Activated T-cell treated with anti-CD3 and anti-CD28 coated beads, Interleukin-2, amount 50 U/mL, for 4 hours (primary cell): ENCODE results near the gene IL15RA. TPM values are rescaled to one million over a fixed set of nuclear protein-coding genes. Genes with fewer than 3 reads are reported as not detected.
"Not testable (repeated sequence)": the region's sequence is repeated elsewhere in the genome, so short reads cannot be mapped to it uniquely, and the experiment has no call there.

Source experiments
- ATAC-seq, 2 donors: fragments of 200-7000 bp; cut with Tn5 transposase; one replicate each; pipeline ENCODE4 v1.10.0; 2021
- DNase-seq: peaks from one replicate; pipeline ENCODE4 v3.0.0-alpha.2; 2020
- H3K27me3 Mint-ChIP-seq: one replicate; pipeline ENCODE4 v1.8.0; 2021; ENCODE audit warnings: low read depth, mixed read lengths
- H3K36me3 Mint-ChIP-seq: one replicate; pipeline ENCODE4 v1.8.0; 2022; ENCODE audit warnings: mixed read lengths; ENCODE audit not compliant: insufficient read depth
- H3K4me1 Mint-ChIP-seq: one replicate; pipeline ENCODE4 v1.8.0; 2021; ENCODE audit warnings: low read depth, mixed read lengths
- H3K4me3 Mint-ChIP-seq: one replicate; pipeline ENCODE4 v1.8.0; 2021; ENCODE audit warnings: mild to moderate bottlenecking, moderate library complexity, mixed read lengths
- H3K9me3 Mint-ChIP-seq: one replicate; pipeline ENCODE4 v1.8.0; 2021; ENCODE audit warnings: mixed read lengths
- total RNA-seq, 3 donors: library from RNA; stranded (reverse); gene quantifications; one replicate each; pipeline ENCODE4 v1.2.1, GENCODE V29; 2021

The IL15RA gene
- total RNA-seq, 3 donors from 2014 or later = 41.5 to 42.4 (median 41.9) TPM

DNA sequence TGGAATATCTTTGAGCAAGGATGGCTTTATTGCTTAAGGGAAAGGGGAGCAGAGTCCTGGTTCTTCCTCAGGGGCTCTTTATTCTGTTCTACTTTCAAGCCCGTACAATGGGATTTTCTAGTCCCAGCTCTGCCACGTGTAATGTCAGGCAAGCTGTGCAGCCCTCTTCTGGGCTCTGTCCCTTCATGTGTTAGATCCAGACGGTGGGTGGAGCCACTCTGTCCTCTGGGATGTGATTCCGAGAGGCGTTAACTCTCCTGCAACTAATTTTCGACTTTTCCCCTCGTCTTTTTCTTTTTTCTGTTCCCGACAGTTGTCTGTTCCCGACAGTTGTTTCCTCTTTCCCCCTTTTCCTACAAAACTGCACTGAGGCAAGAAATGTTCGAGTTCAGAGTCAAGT lies 52.5 kb downstream of the IL15RA start:
- Mint-ChIP-seq H3K36me3 (peaks cover 44% of the 10 kb centered on the region), H3K27me3 (no peaks in the 10 kb centered on the region), H3K4me3 (no peak overlapping the region), H3K9me3 (no peaks in the 10 kb centered on the region), H3K4me1 (no peaks in the 10 kb centered on the region)
- ATAC-seq = no peak
- no peak for DNase-seq

GRCh38 chr10:5921746-5922145 lies 55.6 kb downstream of the IL15RA start:
- Mint-ChIP-seq H3K4me1 (no peaks in the 10 kb centered on the region), H3K9me3 (no peaks in the 10 kb centered on the region), H3K4me3 (no peak overlapping the region), H3K27me3 (no peaks in the 10 kb centered on the region), H3K36me3 (peaks cover 55% of the 10 kb centered on the region)
- DNase-seq (no peak), ATAC-seq (no peak)

DNA sequence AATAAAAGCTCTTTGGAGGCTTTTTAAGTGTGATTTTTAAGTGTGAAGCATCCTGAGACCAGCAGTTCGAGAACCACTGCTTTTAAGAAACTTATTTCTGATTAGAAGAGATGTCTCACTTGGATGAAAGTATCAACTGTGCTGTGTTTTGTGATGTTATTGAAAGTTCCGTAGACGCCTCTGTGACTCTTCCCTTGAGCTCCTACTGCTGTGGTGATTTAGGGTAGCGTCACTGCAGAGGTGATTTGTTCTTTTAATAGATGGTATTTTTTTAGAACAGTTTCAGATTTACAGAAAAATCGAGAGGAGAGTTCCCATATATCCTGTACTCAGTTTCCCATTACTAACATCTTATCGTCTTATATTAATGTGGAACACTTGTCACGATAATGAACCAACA lies 57.8 kb downstream of the IL15RA start:
- Mint-ChIP-seq H3K27me3 (no peaks in the 10 kb centered on the region), H3K4me3 (no peak overlapping the region), H3K36me3 (peaks cover 67% of the 10 kb centered on the region), H3K9me3 (no peaks in the 10 kb centered on the region), H3K4me1 (no peaks in the 10 kb centered on the region)
- DNase-seq (no peak), ATAC-seq (no peak)

DNA sequence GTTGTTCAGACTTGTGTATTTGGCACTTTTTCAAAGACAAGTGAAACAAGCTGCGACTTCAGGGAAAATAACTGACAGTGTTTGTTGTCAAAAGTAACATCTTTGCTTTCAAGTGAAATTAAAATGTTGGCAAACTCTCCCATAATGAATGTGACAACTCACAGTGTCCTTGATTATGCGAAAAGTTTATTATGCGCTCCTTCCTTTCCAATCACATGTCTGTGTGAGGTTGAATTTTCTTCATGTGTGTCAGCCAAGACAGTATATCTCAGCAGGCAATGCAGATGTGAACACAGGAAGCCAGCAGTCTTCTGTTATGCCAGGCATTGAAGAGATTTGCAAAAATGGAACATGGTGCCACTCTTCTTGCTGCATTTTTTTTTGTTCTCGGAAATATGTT lies 58.6 kb downstream of the IL15RA start:
- ATAC-seq (no peak), DNase-seq (no peak)
- no peaks in the 10 kb centered on the region for H3K9me3 Mint-ChIP-seq
- H3K4me3 Mint-ChIP-seq = no peak overlapping the region
- peaks cover 67% of the 10 kb centered on the region for H3K36me3 Mint-ChIP-seq
- H3K27me3 Mint-ChIP-seq = no peaks in the 10 kb centered on the region
- no peaks in the 10 kb centered on the region for H3K4me1 Mint-ChIP-seq

DNA sequence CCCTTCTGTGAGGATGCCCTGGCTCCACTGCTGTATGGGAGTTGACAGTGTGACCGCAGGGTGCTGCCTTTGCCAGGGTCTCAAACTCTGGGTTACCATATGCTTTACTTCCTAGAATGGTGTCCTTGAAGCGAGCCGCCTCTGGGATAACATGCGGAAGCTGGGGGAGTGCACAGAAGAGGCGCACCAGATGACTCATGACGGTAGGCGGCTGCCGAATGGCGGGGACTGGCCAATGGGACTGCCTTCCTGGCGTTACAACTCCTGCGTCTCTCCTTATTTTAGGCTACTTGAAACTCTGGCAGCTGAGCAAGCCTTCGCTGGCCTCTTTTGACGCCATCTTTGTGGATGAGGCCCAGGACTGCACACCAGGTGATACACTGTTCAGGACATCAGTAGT lies 60.0 kb downstream of the IL15RA start:
- Mint-ChIP-seq H3K4me1 (no peaks in the 10 kb centered on the region), H3K36me3 (peaks cover 68% of the 10 kb centered on the region)
- ATAC-seq = no peak

DNA sequence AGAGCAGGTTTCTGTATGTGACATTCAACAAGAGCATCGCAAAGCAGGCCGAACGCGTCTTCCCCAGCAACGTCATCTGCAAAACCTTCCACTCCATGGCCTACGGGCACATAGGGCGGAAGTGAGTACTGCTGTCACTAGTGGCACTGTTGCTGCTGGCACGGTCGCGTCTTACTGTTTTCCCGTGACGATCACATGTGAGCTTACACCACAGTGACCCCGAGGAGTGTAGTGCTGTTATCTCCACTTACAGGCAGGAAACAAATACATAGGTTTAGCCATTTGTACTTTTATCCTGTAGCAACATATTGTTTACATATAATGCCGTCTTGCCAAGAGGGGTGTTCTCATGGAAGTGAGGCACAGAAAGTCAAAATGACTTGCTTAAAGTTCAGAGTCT lies 61.9 kb downstream of the IL15RA start:
- Mint-ChIP-seq H3K4me3 (no peak overlapping the region), H3K36me3 (peaks cover 63% of the 10 kb centered on the region), H3K27me3 (no peaks in the 10 kb centered on the region), H3K9me3 (no peaks in the 10 kb centered on the region), H3K4me1 (no peaks in the 10 kb centered on the region)
- no peak for ATAC-seq
- DNase-seq = no peak

More for the DNA sequence above, 60.0 kb downstream of the IL15RA start:
- no peak for DNase-seq
- Mint-ChIP-seq H3K9me3 (no peaks in the 10 kb centered on the region), H3K27me3 (no peaks in the 10 kb centered on the region), H3K4me3 (no peak overlapping the region)

DNA sequence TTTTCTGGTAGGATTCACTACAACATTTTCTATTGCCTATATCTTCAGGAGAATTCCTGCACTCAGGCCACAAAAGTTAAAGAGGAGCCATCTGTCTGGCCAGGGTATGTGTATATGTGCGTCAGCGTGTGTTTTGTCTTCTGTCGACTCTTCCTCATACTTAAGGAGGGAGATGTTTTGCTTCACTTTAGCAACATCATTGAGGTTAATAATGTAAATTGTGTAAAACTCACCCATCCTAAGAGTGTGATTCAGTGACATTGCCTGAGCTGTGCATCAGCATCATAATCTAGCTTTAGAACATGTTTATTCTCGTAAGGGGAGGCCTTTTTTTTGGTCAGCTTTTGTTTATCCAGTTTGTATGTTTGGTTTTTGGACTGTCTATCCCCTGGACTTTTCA lies 63.6 kb downstream of the IL15RA start:
- Mint-ChIP-seq H3K4me1 (no peaks in the 10 kb centered on the region), H3K4me3 (no peak overlapping the region), H3K27me3 (no peaks in the 10 kb centered on the region), H3K36me3 (peaks cover 63% of the 10 kb centered on the region), H3K9me3 (no peaks in the 10 kb centered on the region)
- ATAC-seq = no peak
- DNase-seq = no peak

- ATAC-seq (no peak), DNase-seq (no peak)
- peaks cover 2% of the 10 kb centered on the region for H3K4me1 Mint-ChIP-seq
- H3K9me3 Mint-ChIP-seq = no peaks in the 10 kb centered on the region
- H3K36me3 Mint-ChIP-seq = peaks cover 55% of the 10 kb centered on the region
- no peak overlapping the region for H3K4me3 Mint-ChIP-seq
- H3K27me3 Mint-ChIP-seq = no peaks in the 10 kb centered on the region
Observed at GRCh38 chr10:5911670-5912069, 65.7 kb downstream of the IL15RA start.

- peaks cover 5% of the 10 kb centered on the region for H3K4me1 Mint-ChIP-seq
- ATAC-seq = no peak
- no peak for DNase-seq
- H3K36me3 Mint-ChIP-seq = peaks cover 48% of the 10 kb centered on the region
- H3K9me3 Mint-ChIP-seq = no peaks in the 10 kb centered on the region
- no peak overlapping the region for H3K4me3 Mint-ChIP-seq
- H3K27me3 Mint-ChIP-seq = no peaks in the 10 kb centered on the region
Observed at GRCh38 chr10:5910323-5911100, 66.8 kb downstream of the IL15RA start.

- peaks cover 37% of the 10 kb centered on the region for H3K36me3 Mint-ChIP-seq
- not testable (repeated sequence) for H3K27me3 Mint-ChIP-seq, ATAC-seq, H3K4me3 Mint-ChIP-seq, H3K9me3 Mint-ChIP-seq, DNase-seq
- peaks cover 13% of the 10 kb centered on the region for H3K4me1 Mint-ChIP-seq
Observed at GRCh38 chr10:5908676-5909075, 68.7 kb downstream of the IL15RA start.

- Mint-ChIP-seq H3K4me1 (peaks cover 15% of the 10 kb centered on the region), H3K27me3 (no peaks in the 10 kb centered on the region), H3K9me3 (no peaks in the 10 kb centered on the region), H3K36me3 (peaks cover 33% of the 10 kb centered on the region), H3K4me3 (no peak overlapping the region)
- ATAC-seq (no peak), DNase-seq (no peak)
Observed at GRCh38 chr10:5906651-5907050, 70.7 kb downstream of the IL15RA start.

- peaks cover 15% of the 10 kb centered on the region for H3K4me1 Mint-ChIP-seq
Observed at GRCh38 chr10:5905854-5906507, 71.4 kb downstream of the IL15RA start.

GRCh38 chr10:5904227-5904626 lies 73.1 kb downstream of the IL15RA start:
- DNase-seq (no peak), ATAC-seq (no peak)
- Mint-ChIP-seq H3K36me3 (peaks cover 25% of the 10 kb centered on the region), H3K4me1 (peaks cover 20% of the 10 kb centered on the region), H3K4me3 (no peak overlapping the region), H3K27me3 (no peaks in the 10 kb centered on the region), H3K9me3 (no peaks in the 10 kb centered on the region)

More at GRCh38 chr10:5905854-5906507, 71.4 kb downstream of the IL15RA start:
- Mint-ChIP-seq H3K4me3 (no peak overlapping the region), H3K9me3 (no peaks in the 10 kb centered on the region), H3K27me3 (no peaks in the 10 kb centered on the region), H3K36me3 (peaks cover 32% of the 10 kb centered on the region)
- ATAC-seq (no peak), DNase-seq (no peak)

GRCh38 chr10:5903563-5903962 lies 73.8 kb downstream of the IL15RA start:
- DNase-seq = no peak
- no peak for ATAC-seq

More at GRCh38 chr10:5903563-5903962, 73.8 kb downstream of the IL15RA start:
- H3K9me3 Mint-ChIP-seq = no peaks in the 10 kb centered on the region
- no peaks in the 10 kb centered on the region for H3K27me3 Mint-ChIP-seq
- H3K4me3 Mint-ChIP-seq = no peak overlapping the region
- H3K36me3 Mint-ChIP-seq = peaks cover 22% of the 10 kb centered on the region
- peaks cover 21% of the 10 kb centered on the region for H3K4me1 Mint-ChIP-seq
